Measurements from ENCODE around the gene CFAP77.

GRCh38 chr9:132516911-132517310 is 106.9 kb downstream of the CFAP77 start:
- no peak for TF ChIP-seq CTCF (conservative IDR thresholded peaks at IDR 0.05; ENCODE audit: low read depth, low read length)
- no peak for TF ChIP-seq EZH2 (IDR thresholded peaks at IDR 0.05; ENCODE audit: low read length, unreplicated experiment)
- no peak for TF ChIP-seq EZH2phosphoT487 (IDR thresholded peaks at IDR 0.05; ENCODE audit: borderline replicate concordance, low read length)

All from PC-3 (cell line).